ENCODE results near the gene ARHGEF6. TPM values are rescaled to one million over a fixed set of nuclear protein-coding genes. Genes with fewer than 3 reads are reported as not detected.

Gene ARHGEF6
- total RNA-seq, 1 donor from 2014 or later, result 32.4 TPM

DNA sequence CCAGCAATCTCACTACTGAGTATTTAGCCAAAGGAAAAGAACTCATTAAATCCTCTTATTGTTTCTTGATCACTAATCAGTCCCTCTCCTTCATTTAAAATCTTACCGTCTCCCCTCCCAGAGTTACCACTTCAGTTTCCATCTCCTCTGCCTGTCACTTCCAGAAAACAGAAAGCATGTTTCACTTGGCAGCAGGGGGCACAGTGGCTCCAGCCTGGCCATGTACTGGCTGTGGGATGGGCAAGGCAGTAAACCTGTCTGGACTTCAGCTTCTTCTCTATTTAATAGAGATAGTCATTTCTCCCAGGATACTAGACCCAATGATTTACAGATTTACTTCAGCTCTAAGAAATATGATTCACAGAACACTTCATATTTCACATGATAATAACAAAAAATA lies 69.6 kb downstream of the ARHGEF6 start:
- DNase-seq (no peak), ATAC-seq (ENCODE audit: low read depth) (peak; percentile 42)
- Mint-ChIP-seq H3K4me1 (peaks cover 42% of the 10 kb centered on the region), H3K36me3 (ENCODE audit: low read depth) (peaks cover 22% of the 10 kb centered on the region), H3K9me3 (no peaks in the 10 kb centered on the region), H3K27me3 (no peaks in the 10 kb centered on the region), H3K4me3 (peak overlapping the region; percentile 45), H3K27ac (peak overlapping the region; percentile 98)
- intact Hi-C loops (cut with micrococcal nuclease), result loop anchor here (1.0 to 2.0 kb wide), 2 partner anchors 16 to 214 kb away; no protein-coding TSS in a partner anchor
- TF ChIP-seq, protein P1, sequence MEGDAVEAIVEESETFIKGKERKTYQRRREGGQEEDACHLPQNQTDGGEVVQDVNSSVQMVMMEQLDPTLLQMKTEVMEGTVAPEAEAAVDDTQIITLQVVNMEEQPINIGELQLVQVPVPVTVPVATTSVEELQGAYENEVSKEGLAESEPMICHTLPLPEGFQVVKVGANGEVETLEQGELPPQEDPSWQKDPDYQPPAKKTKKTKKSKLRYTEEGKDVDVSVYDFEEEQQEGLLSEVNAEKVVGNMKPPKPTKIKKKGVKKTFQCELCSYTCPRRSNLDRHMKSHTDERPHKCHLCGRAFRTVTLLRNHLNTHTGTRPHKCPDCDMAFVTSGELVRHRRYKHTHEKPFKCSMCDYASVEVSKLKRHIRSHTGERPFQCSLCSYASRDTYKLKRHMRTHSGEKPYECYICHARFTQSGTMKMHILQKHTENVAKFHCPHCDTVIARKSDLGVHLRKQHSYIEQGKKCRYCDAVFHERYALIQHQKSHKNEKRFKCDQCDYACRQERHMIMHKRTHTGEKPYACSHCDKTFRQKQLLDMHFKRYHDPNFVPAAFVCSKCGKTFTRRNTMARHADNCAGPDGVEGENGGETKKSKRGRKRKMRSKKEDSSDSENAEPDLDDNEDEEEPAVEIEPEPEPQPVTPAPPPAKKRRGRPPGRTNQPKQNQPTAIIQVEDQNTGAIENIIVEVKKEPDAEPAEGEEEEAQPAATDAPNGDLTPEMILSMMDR (IDR thresholded peaks at IDR 0.05), result no peak
- ChIA-PET POLR2A (interaction anchor here (1.2 to 3.2 kb wide), 6 partner anchors 16 to 198 kb away, joined by 4 to 25 read pairs (median 7); partner anchors contain the start of genes ARHGEF6 and RBMX), CTCF (interaction anchor here (0.6 to 3.7 kb wide), 5 partner anchors 36 to 214 kb away, joined by 3 to 16 read pairs (median 6); no protein-coding TSS in a partner anchor)

DNA sequence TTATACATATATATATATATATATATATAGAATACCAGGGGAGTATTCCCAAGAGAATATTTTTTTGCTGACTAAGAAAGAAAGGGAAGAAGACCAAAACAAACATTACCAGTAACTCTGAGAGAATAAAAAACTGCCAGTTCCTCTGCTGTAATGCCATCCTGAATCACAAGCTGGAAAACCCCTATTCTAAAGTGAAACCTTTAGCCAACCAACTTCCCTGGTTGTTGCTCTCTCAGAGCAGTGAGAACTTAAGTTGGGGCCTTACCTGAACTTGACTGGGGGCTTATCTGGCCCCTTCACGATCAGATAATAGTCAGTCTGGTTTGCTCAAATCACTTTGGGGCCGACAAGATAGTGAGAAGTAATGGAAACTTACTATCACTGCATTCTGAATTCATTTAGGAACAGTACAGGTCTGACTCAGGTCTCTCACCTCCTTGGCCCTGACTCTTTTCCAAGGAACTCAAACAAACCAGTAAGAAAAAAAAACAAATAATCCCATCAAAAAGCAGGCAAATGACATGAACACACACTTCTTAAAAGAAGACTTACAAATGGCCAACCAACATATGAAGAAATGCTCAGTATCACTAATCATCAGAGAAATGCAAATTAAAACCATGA lies 70.3 kb downstream of the ARHGEF6 start:
- H3K4me3 Mint-ChIP-seq, result peak overlapping the region; percentile 70
- peaks cover 29% of the 10 kb centered on the region for H3K36me3 Mint-ChIP-seq (ENCODE audit: low read depth)
- H3K27ac Mint-ChIP-seq, result peak overlapping the region; percentile 98
- POLR2A ChIA-PET, result interaction anchor here (0.6 to 3.2 kb wide), 7 partner anchors 12 to 199 kb away, joined by 3 to 25 read pairs (median 6); partner anchors contain the start of genes ARHGEF6 and RBMX
- TF ChIP-seq, protein P1 (IDR thresholded peaks at IDR 0.05), result no peak
- intact Hi-C loops (cut with micrococcal nuclease), result loop anchor here (1.0 to 2.0 kb wide), 4 partner anchors 16 to 342 kb away; partner anchors contain the start of gene RBMX
- peaks cover 34% of the 10 kb centered on the region for H3K4me1 Mint-ChIP-seq
- ATAC-seq (ENCODE audit: low read depth), result peak; percentile 72
- H3K27me3 Mint-ChIP-seq, result no peaks in the 10 kb centered on the region
- DNase-seq, result no peak
- CTCF ChIA-PET, result interaction anchor here (1.4 to 3.7 kb wide), 5 partner anchors 16 to 215 kb away, joined by 6 to 16 read pairs (median 6); no protein-coding TSS in a partner anchor
- no peaks in the 10 kb centered on the region for H3K9me3 Mint-ChIP-seq

DNA sequence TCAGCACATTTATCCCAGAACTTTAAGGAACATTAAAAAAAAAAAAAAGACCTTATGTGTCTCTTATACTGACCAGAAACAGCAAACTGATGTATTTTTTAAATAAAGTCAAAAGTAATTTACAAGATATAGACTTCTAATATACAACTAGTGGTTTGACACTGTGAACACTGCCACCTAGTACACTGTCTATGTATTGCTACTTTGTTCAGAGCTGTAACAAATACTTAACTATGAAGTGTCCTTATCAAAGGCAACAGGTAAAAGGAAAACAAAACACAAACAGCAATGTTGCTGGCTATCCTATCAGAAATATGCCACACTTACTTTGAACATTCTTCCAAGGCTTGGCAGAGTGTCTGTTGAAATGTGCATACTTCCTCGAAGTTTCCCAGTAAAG lies 72.4 kb downstream of the ARHGEF6 start:
- Mint-ChIP-seq H3K27ac (no peak overlapping the region), H3K27me3 (no peaks in the 10 kb centered on the region), H3K9me3 (no peaks in the 10 kb centered on the region), H3K36me3 (ENCODE audit: low read depth) (peaks cover 39% of the 10 kb centered on the region), H3K4me1 (peaks cover 23% of the 10 kb centered on the region), H3K4me3 (no peak overlapping the region)
- TF ChIP-seq, protein P1 (IDR thresholded peaks at IDR 0.05), result no peak
- CTCF ChIA-PET, result interaction anchor here (1.0 to 3.7 kb wide), 5 partner anchors 11 to 217 kb away, joined by 3 to 16 read pairs (median 6); no protein-coding TSS in a partner anchor
- no peak for ATAC-seq (ENCODE audit: low read depth)
- POLR2A ChIA-PET, result interaction anchor here (1.3 kb wide), 1 partner anchor 98 kb away, joined by 3 read pairs; no protein-coding TSS in a partner anchor
- intact Hi-C loops (cut with micrococcal nuclease), result loop anchor here (1.0 to 5.0 kb wide), 2 partner anchors 100 to 211 kb away; partner anchors contain the start of gene HTATSF1
- DNase-seq, result no peak

DNA sequence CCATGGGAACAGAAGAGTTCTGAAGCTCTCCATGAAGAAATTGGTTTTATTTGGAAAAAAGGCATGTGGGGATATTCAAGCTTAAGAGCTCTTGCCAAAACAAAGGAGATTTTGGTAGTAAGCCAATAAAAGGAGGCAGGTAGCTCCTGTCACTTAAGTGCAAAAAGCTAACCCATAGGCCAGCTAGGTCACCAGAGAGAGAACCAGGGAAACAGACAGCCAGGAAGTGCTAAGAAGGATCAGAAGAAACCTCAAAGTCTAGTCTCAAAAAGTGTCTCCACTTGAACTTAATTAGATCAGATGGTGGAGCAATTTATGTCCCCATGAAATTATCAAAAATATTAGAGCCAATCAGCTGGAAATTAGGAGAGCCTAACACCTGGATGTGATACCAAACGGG lies 83.6 kb downstream of the ARHGEF6 start:
- Mint-ChIP-seq H3K27me3 (no peaks in the 10 kb centered on the region), H3K4me3 (no peak overlapping the region), H3K27ac (peak overlapping the region; percentile 30), H3K36me3 (ENCODE audit: low read depth) (peaks cover 22% of the 10 kb centered on the region), H3K9me3 (peaks cover 8% of the 10 kb centered on the region), H3K4me1 (peaks cover 25% of the 10 kb centered on the region)
- ATAC-seq (ENCODE audit: low read depth) (no peak), DNase-seq (no peak)
- intact Hi-C loops (cut with micrococcal nuclease), result loop anchor here (10.0 kb wide), 1 partner anchor 532 kb away; no protein-coding TSS in a partner anchor
- ChIA-PET CTCF (interaction anchor here (2.1 to 5.1 kb wide), 3 partner anchors 11 to 669 kb away, joined by 10 to 52 read pairs (median 11); no protein-coding TSS in a partner anchor), POLR2A (no interaction called here)
- TF ChIP-seq, protein P1 (IDR thresholded peaks at IDR 0.05), result no peak
